Thyroid gland (tissue), 4 donors: Measurements from ENCODE around the gene TXN2. TPM values are rescaled to one million over a fixed set of nuclear protein-coding genes. Genes with fewer than 3 reads are reported as not detected.

Experiments used
- DNase-seq, 2 donors: peaks; one replicate each; pipeline ENCODE4 v3.0.0-alpha.2; 2019
- H3K27ac ChIP-seq, 3 donors: fragments of 200-600 bp; sonication (generic); 1 replicate in 2 of 3; 2 replicates in 1 of 3; pipeline ENCODE4 v1.5.1; 2016 to 2019; ENCODE audit warnings: mild to moderate bottlenecking in 1 of 3, moderate library complexity in 1 of 3
- H3K27me3 ChIP-seq: fragments of 200-600 bp; sonication (generic); one replicate; pipeline ENCODE4 v1.5.1; 2019
- H3K36me3 ChIP-seq, 2 donors: fragments of 200-600 bp; sonication (generic); one replicate each; pipeline ENCODE4 v1.5.1; 2016 to 2019
- H3K4me1 ChIP-seq, 2 donors: fragments of 200-600 bp; sonication (generic); one replicate each; pipeline ENCODE4 v1.5.1; 2017 to 2019
- H3K4me3 ChIP-seq, 3 donors: fragments of 200-600 bp; sonication (generic); replicated peaks in 1 of 3; 1 replicate in 2 of 3; 2 replicates in 1 of 3; pipeline ENCODE4 v1.5.1; 2016; ENCODE audit warnings: mild to moderate bottlenecking in 1 of 3
- H3K9me3 ChIP-seq: fragments of 200-600 bp; sonication (generic); one replicate; pipeline ENCODE4 v1.5.1; 2017
- CTCF ChIP-seq, 6 experiments: fragments of 200-600 bp in 3 of 6; fragments of 450-650 bp in 3 of 6; sonication (generic) in 3 of 6; IDR thresholded peaks; one replicate each; pipeline ENCODE4 v1.5.1; 2016 to 2019; ENCODE audit warnings: antibody characterized with exemption in 6 of 6, mild to moderate bottlenecking in 2 of 6, inconsistent platforms in 1 of 6, moderate library complexity in 1 of 6
- POLR2A ChIP-seq, 2 donors: fragments of 450-650 bp; IDR thresholded peaks; one replicate each; pipeline ENCODE4 v1.6.1; 2017; ENCODE audit warnings: antibody characterized with exemption in 2 of 2, mild to moderate bottlenecking in 2 of 2, moderate library complexity in 1 of 2
- WGBS, 2 donors: methylation state at CpG; one replicate each; pipeline ENCODE4 v1.1.5; 2017; 5-methylcytosine and 5-hydroxymethylcytosine counted together
- intact Hi-C: fragments of 100-400 bp; cut with DNase I; formaldehyde crosslinking; loops from one replicate; pipeline ENCODE4 v1.15.1; 2023
- total RNA-seq, 4 donors: library from RNA; depleted of rRNA; stranded (reverse); fragments of >200 nt; gene quantifications; one replicate each; pipeline ENCODE4 v1.2.3, GENCODE V29; 2016

TXN2 gene
- total RNA-seq, 4 donors from 2014 or later = 56.7 to 115 (median 75.6) TPM

- Histone ChIP-seq H3K27ac (no peak overlapping the region), H3K36me3 (no peaks in the 10 kb centered on the region), H3K4me1 (peaks cover 0 to 5% of the 10 kb centered on the region in 2 donors), H3K4me3 (no peak overlapping the region), H3K27me3 (no peaks in the 10 kb centered on the region), H3K9me3 (no peaks in the 10 kb centered on the region)
- TF ChIP-seq CTCF (IDR thresholded peaks at IDR 0.05) (peak in 5 of 6 experiments; percentile 30 to 66 (median 55)), POLR2A (IDR thresholded peaks at IDR 0.05) (no peak)
- WGBS, 2 donors = 88 to 90% methylated on average over 13 of the region's 13 CpGs
- intact Hi-C loops = no loop called here
- peak; percentile 47 to 58 for DNase-seq
Measured at GRCh38 chr22:36486619-36487384, 5.4 kb upstream of the TXN2 start.

GRCh38 chr22:36480941-36481392 lies 473 bp downstream of the TXN2 start:
- intact Hi-C loops = no loop called here
- peaks cover 8 to 12% of the 10 kb centered on the region in 2 donors for H3K4me1 ChIP-seq
- H3K4me3 ChIP-seq = peak overlapping the region; percentile 37 to 83 (median 60)
- no peaks in the 10 kb centered on the region for H3K27me3 ChIP-seq
- H3K36me3 ChIP-seq = peaks cover 21 to 26% of the 10 kb centered on the region in 2 donors
- DNase-seq = no peak
- no peaks in the 10 kb centered on the region for H3K9me3 ChIP-seq
- WGBS, 2 donors = 18% methylated on average over 9 of the region's 9 CpGs
- TF ChIP-seq CTCF (IDR thresholded peaks at IDR 0.05) (no peak), POLR2A (IDR thresholded peaks at IDR 0.05) (no peak)
- H3K27ac ChIP-seq = peak overlapping the region; percentile 98 to 99 (median 98)

- intact Hi-C loops = no loop called here
- WGBS, 2 donors = 97% methylated on average over 4 of the region's 4 CpGs
Measured at GRCh38 chr22:36478966-36479365, 2.5 kb downstream of the TXN2 start.

GRCh38 chr22:36475341-36475740 lies 6.1 kb downstream of the TXN2 start:
- Histone ChIP-seq H3K4me3 (no peak overlapping the region), H3K27ac (no peak overlapping the region), H3K4me1 (peaks cover 2% of the 10 kb centered on the region in 2 donors), H3K27me3 (no peaks in the 10 kb centered on the region), H3K9me3 (no peaks in the 10 kb centered on the region), H3K36me3 (peaks cover 51 to 56% of the 10 kb centered on the region in 2 donors)
- 89% methylated on average over 6 of the region's 6 CpGs for WGBS, 2 donors
- DNase-seq = no peak
- intact Hi-C loops = no loop called here
- TF ChIP-seq CTCF (IDR thresholded peaks at IDR 0.05) = no peak
- no peak for TF ChIP-seq POLR2A (IDR thresholded peaks at IDR 0.05)

More at GRCh38 chr22:36478966-36479365, 2.5 kb downstream of the TXN2 start:
- Histone ChIP-seq H3K27ac (no peak overlapping the region), H3K36me3 (peaks cover 36 to 46% of the 10 kb centered on the region in 2 donors), H3K9me3 (no peaks in the 10 kb centered on the region), H3K4me1 (peaks cover 8 to 12% of the 10 kb centered on the region in 2 donors), H3K4me3 (no peak overlapping the region), H3K27me3 (no peaks in the 10 kb centered on the region)
- TF ChIP-seq CTCF (IDR thresholded peaks at IDR 0.05) = no peak
- TF ChIP-seq POLR2A (IDR thresholded peaks at IDR 0.05) = no peak
- no peak for DNase-seq

- no peak overlapping the region for H3K4me3 ChIP-seq
- H3K4me1 ChIP-seq = peaks cover 0 to 7% of the 10 kb centered on the region in 2 donors
- H3K9me3 ChIP-seq = no peaks in the 10 kb centered on the region
- intact Hi-C loops = loop anchor here (5.0 kb wide), 2 partner anchors 85 to 155 kb away; partner anchors contain the start of gene MYH9
- WGBS, 2 donors = 82 to 85% methylated on average over 11 to 13 of the region's 13 CpGs
- TF ChIP-seq POLR2A (IDR thresholded peaks at IDR 0.05) (no peak), CTCF (IDR thresholded peaks at IDR 0.05) (no peak)
- no peak for DNase-seq
- H3K27ac ChIP-seq = no peak overlapping the region
- H3K36me3 ChIP-seq = peaks cover 46% of the 10 kb centered on the region in 2 donors
- no peaks in the 10 kb centered on the region for H3K27me3 ChIP-seq
Measured at GRCh38 chr22:36472689-36473088, 8.8 kb downstream of the TXN2 start.
